PFSK-1 (cell line): ENCODE data around the gene VWA5A.

Source experiments
- FOXP2 ChIP-seq: optimal IDR thresholded peaks from 2 replicates; pipeline ENCODE3; 2011; ENCODE audit warnings: borderline replicate concordance, control low read depth, inconsistent platforms; ENCODE audit not compliant: insufficient read depth; ENCODE audit errors: extremely low read length, extremely low read depth
- POLR2AphosphoS5 ChIP-seq: IDR thresholded peaks from 2 replicates; pipeline ENCODE4 v1.6.1; 2012; ENCODE audit warnings: low read depth, mild to moderate bottlenecking, control low read depth, low read length, moderate library complexity
- REST ChIP-seq, 2 experiments: IDR thresholded peaks; 2 replicates each; pipeline versions ENCODE4 v1.6.1 to v1.8.0; 2011 to 2012; ENCODE audit warnings: low read depth in 2 of 2, low read length in 2 of 2, control low read depth in 1 of 2, inconsistent platforms in 1 of 2, mild to moderate bottlenecking in 1 of 2, moderate library complexity in 1 of 2; ENCODE audit not compliant: insufficient read depth in 1 of 2
- SIN3A ChIP-seq: IDR thresholded peaks from 2 replicates; pipeline ENCODE4 v1.6.1; 2012; ENCODE audit warnings: mild to moderate bottlenecking, low read length, moderate library complexity, borderline replicate concordance; ENCODE audit not compliant: insufficient read depth
- TAF1 ChIP-seq: IDR thresholded peaks from 2 replicates; pipeline ENCODE4 v1.6.1; 2012; ENCODE audit warnings: low read length, control low read depth, borderline replicate concordance; ENCODE audit not compliant: insufficient read depth

Gene VWA5A

DNA sequence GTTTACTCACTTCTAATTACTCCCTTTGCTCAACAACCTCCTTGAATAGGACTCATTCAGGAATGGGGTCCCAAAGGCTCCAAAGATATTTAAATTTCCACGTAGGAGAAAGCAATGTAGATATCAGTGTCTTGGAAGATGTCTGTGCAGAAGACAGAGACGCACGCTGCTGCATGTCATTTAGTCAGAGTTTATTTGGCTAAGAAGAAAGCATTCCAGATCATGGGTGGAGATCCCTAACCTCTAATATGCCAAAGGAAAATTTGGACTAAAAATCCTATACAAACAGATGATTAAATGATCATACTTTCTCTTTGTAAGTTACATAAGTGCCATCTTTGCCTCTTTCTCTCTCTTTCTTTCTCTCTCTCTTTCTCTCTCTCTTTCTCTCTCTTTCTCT, 67.8 kb downstream of the VWA5A start, which contains the start of gene OR10D3:
OR10D3 (plus strand) TSS at position 278 of the 400 bp plus-strand sequence. CDS start 1,925 bp downstream, outside the sequence.
- no peak for TF ChIP-seq POLR2AphosphoS5
- no peak for TF ChIP-seq SIN3A
- no peak for TF ChIP-seq REST (IDR thresholded peaks at IDR 0.05; ENCODE audit: insufficient read depth in 1 of 2, low read depth in 2 of 2, low read length in 2 of 2)
- no peak for TF ChIP-seq FOXP2
- TF ChIP-seq TAF1 = no peak

GRCh38 chr11:124190298-124191139, 75.3 kb downstream of the VWA5A start:
- TF ChIP-seq TAF1 = no peak
- TF ChIP-seq POLR2AphosphoS5 = no peak
- no peak for TF ChIP-seq REST (IDR thresholded peaks at IDR 0.05; ENCODE audit: insufficient read depth in 1 of 2, low read depth in 2 of 2, low read length in 2 of 2)
- TF ChIP-seq FOXP2 = no peak
- no peak for TF ChIP-seq SIN3A

GRCh38 chr11:124193221-124194010, 78.2 kb downstream of the VWA5A start:
- TF ChIP-seq REST (IDR thresholded peaks at IDR 0.05; ENCODE audit: insufficient read depth in 1 of 2, low read depth in 2 of 2, low read length in 2 of 2) (no peak), POLR2AphosphoS5 (no peak), TAF1 (no peak), SIN3A (no peak), FOXP2 (no peak)

DNA sequence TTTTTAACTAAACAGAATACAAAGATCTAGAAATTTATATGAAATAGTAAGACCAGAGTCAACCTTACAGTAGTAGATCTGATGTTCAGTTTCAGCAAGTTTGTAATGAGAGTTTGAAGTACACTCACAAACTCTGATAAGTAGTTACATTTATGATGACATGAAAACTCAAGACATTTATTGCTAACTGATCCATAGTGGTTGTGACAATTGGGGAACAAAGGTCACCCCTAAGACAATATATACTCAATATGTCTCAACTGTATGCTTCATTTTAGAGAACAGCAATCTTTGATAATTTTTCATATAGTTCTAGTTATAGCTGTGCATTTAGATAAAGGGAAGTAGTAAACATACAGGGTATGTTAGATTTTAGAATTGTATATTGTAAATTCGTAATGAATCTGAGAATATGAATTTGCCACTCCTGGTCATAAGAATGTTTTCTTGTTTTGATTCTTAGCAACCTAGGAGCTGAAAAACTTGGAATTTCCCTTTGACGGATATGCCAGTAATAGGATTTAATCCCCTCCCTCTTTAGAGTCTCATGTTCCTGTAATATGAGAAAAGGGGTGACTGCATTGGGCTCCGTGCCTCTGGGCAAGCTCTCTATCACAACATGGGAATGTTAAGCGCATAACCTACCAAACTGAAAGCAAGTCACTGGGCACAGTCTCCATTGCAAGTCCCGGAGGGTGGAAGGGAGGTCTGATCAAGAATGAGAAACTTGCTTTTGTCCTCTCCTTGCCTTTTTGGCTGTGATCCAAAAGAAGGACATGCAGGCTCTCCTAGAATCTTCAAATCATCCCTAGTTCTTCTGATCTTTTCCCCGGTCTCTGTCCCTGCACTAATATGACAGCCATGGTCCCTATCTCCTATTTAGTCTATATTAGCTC, 79.3 kb downstream of the VWA5A start:
- no peak for TF ChIP-seq SIN3A
- no peak for TF ChIP-seq TAF1
- no peak for TF ChIP-seq FOXP2
- TF ChIP-seq REST (IDR thresholded peaks at IDR 0.05; ENCODE audit: insufficient read depth in 1 of 2, low read depth in 2 of 2, low read length in 2 of 2) = no peak
- TF ChIP-seq POLR2AphosphoS5 = no peak
